Neural cell (in vitro differentiated cells): Measurements from ENCODE around the gene ANAPC5. TPM values are rescaled to one million over a fixed set of nuclear protein-coding genes. Genes with fewer than 3 reads are reported as not detected.

Experiments
- H2AFZ ChIP-seq: fragments of 200-600, 300-800 bp; sonication (generic), shearing (Covaris generic); 2 replicates; pipeline ENCODE4 v1.6.0; 2014; ENCODE audit warnings: low read depth, mild to moderate bottlenecking, antibody characterized with exemption, low read length, moderate library complexity
- H3F3A ChIP-seq: fragments of 200-600 bp; shearing (Covaris generic); 2 replicates; pipeline ENCODE4 v1.6.1; 2016; ENCODE audit warnings: mild to moderate bottlenecking, moderate library complexity, mixed read lengths, antibody characterized with exemption, low read length; ENCODE audit not compliant: insufficient read depth, poor library complexity, severe bottlenecking
- H3K27ac ChIP-seq: fragments of 200-600, 300-800 bp; sonication (generic), shearing (Covaris generic); 2 replicates; pipeline ENCODE4 v1.5.1; 2014; ENCODE audit warnings: mild to moderate bottlenecking, low read length, moderate library complexity
- H3K27me3 ChIP-seq: fragments of 300-800, 200-600 bp; sonication (generic), shearing (Covaris generic); 2 replicates; pipeline ENCODE4 v1.6.0; 2014; ENCODE audit warnings: mild to moderate bottlenecking, low read depth, low read length, moderate library complexity; ENCODE audit not compliant: insufficient read depth
- H3K36me3 ChIP-seq: fragments of 300-800, 200-600 bp; sonication (generic), shearing (Covaris generic); 2 replicates; pipeline ENCODE4 v1.5.1; 2014; ENCODE audit warnings: mild to moderate bottlenecking, antibody characterized with exemption, low read length, moderate library complexity; ENCODE audit not compliant: insufficient read depth
- H3K4me2 ChIP-seq: fragments of 300-800, 200-600 bp; sonication (generic), shearing (Covaris generic); 2 replicates; pipeline ENCODE4 v1.6.0; 2014; ENCODE audit warnings: mild to moderate bottlenecking, low read length
- H3K4me3 ChIP-seq: fragments of 300-800, 200-600 bp; sonication (generic), shearing (Covaris generic); 2 replicates; pipeline ENCODE4 v1.5.1; 2014; ENCODE audit warnings: mild to moderate bottlenecking, low read length, moderate library complexity
- H3K79me2 ChIP-seq: fragments of 200-600 bp; shearing (Covaris generic); replicated peaks from 2 replicates; pipeline ENCODE4 v1.6.0; 2014; ENCODE audit warnings: mild to moderate bottlenecking, low read length, moderate library complexity; ENCODE audit not compliant: insufficient read depth
- H3K9ac ChIP-seq: fragments of 300-800, 200-600 bp; sonication (generic), shearing (Covaris generic); 2 replicates; pipeline ENCODE4 v1.6.1; 2016; ENCODE audit warnings: mild to moderate bottlenecking, low read length, mixed read lengths
- H3K9me2 ChIP-seq: fragments of 200-600 bp; shearing (Covaris generic); 2 replicates; pipeline ENCODE4 v1.6.1; 2016; ENCODE audit warnings: mild to moderate bottlenecking, low read length, mixed read lengths; ENCODE audit not compliant: insufficient read depth
- H3K9me3 ChIP-seq: fragments of 200-600, 300-800 bp; sonication (generic), shearing (Covaris generic); 2 replicates; pipeline ENCODE4 v1.6.1; 2016; ENCODE audit warnings: mild to moderate bottlenecking, mixed run types, low read length, moderate library complexity, mixed read lengths
- H4K20me1 ChIP-seq: fragments of 200-600 bp; shearing (Covaris generic); 2 replicates; pipeline ENCODE4 v1.6.1; 2016; ENCODE audit warnings: mild to moderate bottlenecking, mixed run types; ENCODE audit not compliant: insufficient read depth
- EP300 ChIP-seq: fragments of 450-650 bp; conservative IDR thresholded peaks from 2 replicates; pipeline ENCODE4 v1.6.1; 2014; ENCODE audit warnings: antibody characterized with exemption, mild to moderate bottlenecking, moderate library complexity; ENCODE audit not compliant: poor library complexity, severe bottlenecking
- EZH2 ChIP-seq: fragments of 200-600, 300-800 bp; shearing (Covaris generic), sonication (generic); IDR thresholded peaks from 2 replicates; pipeline ENCODE4 v1.6.1; 2014; ENCODE audit warnings: antibody characterized with exemption, low read length, borderline replicate concordance, mild to moderate bottlenecking; ENCODE audit not compliant: insufficient read depth, poor library complexity, severe bottlenecking
- MXI1 ChIP-seq: fragments of 450-650 bp; conservative IDR thresholded peaks from 2 replicates; pipeline ENCODE4 v1.6.1; 2014; ENCODE audit warnings: antibody characterized with exemption, mild to moderate bottlenecking; ENCODE audit not compliant: poor library complexity, severe bottlenecking
- POLR2AphosphoS5 ChIP-seq: IDR thresholded peaks from 2 replicates; pipeline ENCODE4 v1.6.1; 2012
- RAD21 ChIP-seq: fragments of 450-650 bp; conservative IDR thresholded peaks from 2 replicates; pipeline ENCODE4 v1.6.1; 2014; ENCODE audit warnings: antibody characterized with exemption, mild to moderate bottlenecking, moderate library complexity
- SMC3 ChIP-seq: fragments of 450-650 bp; conservative IDR thresholded peaks from 2 replicates; pipeline ENCODE4 v1.6.1; 2014; ENCODE audit warnings: antibody characterized with exemption, mild to moderate bottlenecking, moderate library complexity; ENCODE audit not compliant: poor library complexity
- TAF1 ChIP-seq: IDR thresholded peaks from 2 replicates; pipeline ENCODE4 v1.6.1; 2012; ENCODE audit warnings: low read depth
- polyA plus RNA-seq: library from polyadenylated mRNA; depleted of rRNA; stranded (reverse); fragments of >200 nt; gene quantifications from 2 replicates; pipeline ENCODE4 v1.2.3, GENCODE V29; 2014
- TF ChIP-seq, protein P1 (sequence below): IDR thresholded peaks from 2 replicates; pipeline ENCODE4 v1.6.1; 2012; ENCODE audit warnings: borderline replicate concordance
- TF ChIP-seq, protein P2 (sequence below): fragments of 450-650 bp; IDR thresholded peaks from 2 replicates; pipeline ENCODE4 v1.5.1; 2014; ENCODE audit warnings: antibody characterized with exemption, mild to moderate bottlenecking, moderate library complexity; ENCODE audit not compliant: poor library complexity, severe bottlenecking

Gene ANAPC5
- polyA plus RNA-seq, 1 donor from 2014 or later, result 272 TPM

DNA sequence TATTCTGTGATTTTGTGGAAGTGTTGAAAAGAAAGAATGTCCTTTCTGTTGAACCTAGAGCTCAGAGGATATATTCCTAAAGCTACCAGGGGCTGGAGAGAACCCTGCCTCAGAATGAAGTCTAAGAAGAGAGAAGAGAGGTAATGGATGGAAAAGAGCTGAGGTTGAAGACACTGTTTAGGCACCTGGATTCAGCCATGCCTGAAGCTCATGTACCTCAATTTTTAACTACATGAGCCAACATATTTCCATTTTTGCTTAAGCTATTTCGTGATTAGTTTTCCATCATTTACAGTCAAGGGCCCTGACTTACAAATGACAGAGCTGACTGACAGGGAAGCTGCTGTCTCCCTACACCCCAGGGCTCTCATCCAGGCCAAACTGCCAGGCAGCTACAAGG, 66.4 kb downstream of the ANAPC5 start:
- Histone ChIP-seq H3K27me3 (no peaks in the 10 kb centered on the region), H3K9me2 (no peaks in the 10 kb centered on the region), H3K27ac (no peak overlapping the region), H3K4me2 (no peak overlapping the region), H3F3A (no peaks in the 10 kb centered on the region), H4K20me1 (no peaks in the 10 kb centered on the region), H3K9ac (no peak overlapping the region), H3K36me3 (no peaks in the 10 kb centered on the region), H3K9me3 (no peaks in the 10 kb centered on the region), H3K79me2 (no peaks in the 10 kb centered on the region), H2AFZ (no peak overlapping the region), H3K4me3 (no peak overlapping the region)
- TF ChIP-seq EP300, result no peak
- TF ChIP-seq, protein P1, sequence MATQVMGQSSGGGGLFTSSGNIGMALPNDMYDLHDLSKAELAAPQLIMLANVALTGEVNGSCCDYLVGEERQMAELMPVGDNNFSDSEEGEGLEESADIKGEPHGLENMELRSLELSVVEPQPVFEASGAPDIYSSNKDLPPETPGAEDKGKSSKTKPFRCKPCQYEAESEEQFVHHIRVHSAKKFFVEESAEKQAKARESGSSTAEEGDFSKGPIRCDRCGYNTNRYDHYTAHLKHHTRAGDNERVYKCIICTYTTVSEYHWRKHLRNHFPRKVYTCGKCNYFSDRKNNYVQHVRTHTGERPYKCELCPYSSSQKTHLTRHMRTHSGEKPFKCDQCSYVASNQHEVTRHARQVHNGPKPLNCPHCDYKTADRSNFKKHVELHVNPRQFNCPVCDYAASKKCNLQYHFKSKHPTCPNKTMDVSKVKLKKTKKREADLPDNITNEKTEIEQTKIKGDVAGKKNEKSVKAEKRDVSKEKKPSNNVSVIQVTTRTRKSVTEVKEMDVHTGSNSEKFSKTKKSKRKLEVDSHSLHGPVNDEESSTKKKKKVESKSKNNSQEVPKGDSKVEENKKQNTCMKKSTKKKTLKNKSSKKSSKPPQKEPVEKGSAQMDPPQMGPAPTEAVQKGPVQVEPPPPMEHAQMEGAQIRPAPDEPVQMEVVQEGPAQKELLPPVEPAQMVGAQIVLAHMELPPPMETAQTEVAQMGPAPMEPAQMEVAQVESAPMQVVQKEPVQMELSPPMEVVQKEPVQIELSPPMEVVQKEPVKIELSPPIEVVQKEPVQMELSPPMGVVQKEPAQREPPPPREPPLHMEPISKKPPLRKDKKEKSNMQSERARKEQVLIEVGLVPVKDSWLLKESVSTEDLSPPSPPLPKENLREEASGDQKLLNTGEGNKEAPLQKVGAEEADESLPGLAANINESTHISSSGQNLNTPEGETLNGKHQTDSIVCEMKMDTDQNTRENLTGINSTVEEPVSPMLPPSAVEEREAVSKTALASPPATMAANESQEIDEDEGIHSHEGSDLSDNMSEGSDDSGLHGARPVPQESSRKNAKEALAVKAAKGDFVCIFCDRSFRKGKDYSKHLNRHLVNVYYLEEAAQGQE, result no peak
- no peak for TF ChIP-seq EZH2
- no peak for TF ChIP-seq MXI1

DNA sequence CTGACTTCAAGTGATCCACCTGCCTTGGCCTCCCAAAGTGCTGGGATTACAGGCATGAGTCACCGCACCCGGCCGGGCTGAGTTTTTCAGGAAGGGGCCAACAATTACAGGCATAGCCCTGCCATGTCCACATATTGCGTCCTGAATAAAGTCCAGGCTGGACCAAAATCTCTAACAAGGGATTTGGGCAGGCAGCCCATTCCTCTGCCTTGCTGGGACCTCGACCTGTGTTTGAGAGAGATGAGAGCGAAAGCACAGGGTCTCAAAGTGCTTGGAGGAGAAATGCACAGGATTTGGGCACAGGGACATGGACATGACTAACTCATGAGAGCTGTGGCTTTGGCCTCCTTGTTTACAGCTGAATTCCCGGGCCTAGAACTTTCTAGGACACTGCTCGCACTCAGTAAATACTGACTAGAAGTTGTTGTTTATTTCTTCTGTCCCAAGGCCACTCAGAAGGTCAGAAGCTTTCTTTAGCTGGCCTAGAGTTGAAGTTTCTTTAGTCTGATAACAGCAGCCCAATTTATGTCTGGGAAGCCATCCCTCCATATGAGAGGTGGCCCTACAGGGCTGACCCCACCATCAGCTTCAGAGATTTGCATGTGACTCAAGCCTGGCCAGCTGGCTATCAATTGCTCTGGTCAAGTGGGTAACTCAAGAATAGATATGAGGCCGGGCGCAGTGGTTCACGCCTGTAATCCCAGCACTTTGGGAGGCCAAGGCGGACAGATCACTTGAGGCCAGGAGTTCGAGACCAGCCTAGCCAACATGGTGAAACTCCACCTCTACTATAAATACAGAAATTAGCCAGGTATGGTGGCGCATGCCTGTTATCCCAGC, 67.4 kb downstream of the ANAPC5 start:
- Histone ChIP-seq H3K9ac (no peak overlapping the region), H3K79me2 (no peaks in the 10 kb centered on the region), H3K4me2 (no peak overlapping the region), H3K36me3 (no peaks in the 10 kb centered on the region), H4K20me1 (no peaks in the 10 kb centered on the region), H3K9me2 (no peaks in the 10 kb centered on the region), H3F3A (no peaks in the 10 kb centered on the region), H2AFZ (no peak overlapping the region), H3K27ac (no peak overlapping the region), H3K27me3 (no peaks in the 10 kb centered on the region), H3K4me3 (no peak overlapping the region), H3K9me3 (no peaks in the 10 kb centered on the region)
- TF ChIP-seq MXI1, result no peak
- no peak for TF ChIP-seq SMC3
- no peak for TF ChIP-seq TAF1
- TF ChIP-seq, protein P2, sequence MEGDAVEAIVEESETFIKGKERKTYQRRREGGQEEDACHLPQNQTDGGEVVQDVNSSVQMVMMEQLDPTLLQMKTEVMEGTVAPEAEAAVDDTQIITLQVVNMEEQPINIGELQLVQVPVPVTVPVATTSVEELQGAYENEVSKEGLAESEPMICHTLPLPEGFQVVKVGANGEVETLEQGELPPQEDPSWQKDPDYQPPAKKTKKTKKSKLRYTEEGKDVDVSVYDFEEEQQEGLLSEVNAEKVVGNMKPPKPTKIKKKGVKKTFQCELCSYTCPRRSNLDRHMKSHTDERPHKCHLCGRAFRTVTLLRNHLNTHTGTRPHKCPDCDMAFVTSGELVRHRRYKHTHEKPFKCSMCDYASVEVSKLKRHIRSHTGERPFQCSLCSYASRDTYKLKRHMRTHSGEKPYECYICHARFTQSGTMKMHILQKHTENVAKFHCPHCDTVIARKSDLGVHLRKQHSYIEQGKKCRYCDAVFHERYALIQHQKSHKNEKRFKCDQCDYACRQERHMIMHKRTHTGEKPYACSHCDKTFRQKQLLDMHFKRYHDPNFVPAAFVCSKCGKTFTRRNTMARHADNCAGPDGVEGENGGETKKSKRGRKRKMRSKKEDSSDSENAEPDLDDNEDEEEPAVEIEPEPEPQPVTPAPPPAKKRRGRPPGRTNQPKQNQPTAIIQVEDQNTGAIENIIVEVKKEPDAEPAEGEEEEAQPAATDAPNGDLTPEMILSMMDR, result no peak
- TF ChIP-seq RAD21, result no peak
- no peak for TF ChIP-seq EP300
- TF ChIP-seq EZH2, result no peak
- TF ChIP-seq, protein P1, result no peak
- TF ChIP-seq POLR2AphosphoS5, result no peak
